Measurements from ENCODE around the gene DPH5.

Gene DPH5

GRCh38 chr1:101008229-101008834 lies 17.3 kb downstream of the DPH5 start:
- H3K4me3 ChIP-seq (ENCODE audit: low read depth in 1 of 2, low read length in 2 of 2), result no peak overlapping the region
- H3K9me3 ChIP-seq (ENCODE audit: control insufficient read depth in 1 of 2, low read length in 2 of 2), result no peaks in the 10 kb centered on the region
- H3K36me3 ChIP-seq (ENCODE audit: control insufficient read depth in 1 of 2, insufficient read depth in 2 of 2, low read length in 2 of 2), result peaks cover 0 to 3% of the 10 kb centered on the region in 2 donors
- H3K4me1 ChIP-seq (ENCODE audit: control insufficient read depth in 1 of 2, insufficient read depth in 2 of 2, low read length in 2 of 2), result peaks cover 0 to 8% of the 10 kb centered on the region in 2 donors
- H3K9ac ChIP-seq (ENCODE audit: low read depth in 1 of 2, low read length in 2 of 2), result no peak overlapping the region
- H3K27ac ChIP-seq (ENCODE audit: low read depth, low read length), result no peak overlapping the region
- no peaks in the 10 kb centered on the region for H3K27me3 ChIP-seq (ENCODE audit: control insufficient read depth in 1 of 2, insufficient read depth in 2 of 2, low read length in 2 of 2)

- H3K27me3 ChIP-seq (ENCODE audit: control insufficient read depth in 1 of 2, insufficient read depth in 2 of 2, low read length in 2 of 2), result no peaks in the 10 kb centered on the region
- H3K4me1 ChIP-seq (ENCODE audit: control insufficient read depth in 1 of 2, insufficient read depth in 2 of 2, low read length in 2 of 2), result peaks cover 0 to 8% of the 10 kb centered on the region in 2 donors
- no peak overlapping the region for H3K4me3 ChIP-seq (ENCODE audit: low read depth in 1 of 2, low read length in 2 of 2)
- no peak overlapping the region for H3K27ac ChIP-seq (ENCODE audit: low read depth, low read length)
- H3K36me3 ChIP-seq (ENCODE audit: control insufficient read depth in 1 of 2, insufficient read depth in 2 of 2, low read length in 2 of 2), result peaks cover 0 to 3% of the 10 kb centered on the region in 2 donors
- no peak overlapping the region for H3K9ac ChIP-seq (ENCODE audit: low read depth in 1 of 2, low read length in 2 of 2)
- H3K9me3 ChIP-seq (ENCODE audit: control insufficient read depth in 1 of 2, low read length in 2 of 2), result no peaks in the 10 kb centered on the region
These were observed 19.0 kb downstream of the DPH5 start for GRCh38 chr1:101006553-101006952.

- Histone ChIP-seq H3K4me3 (ENCODE audit: low read depth in 1 of 2, low read length in 2 of 2) (no peak overlapping the region), H3K36me3 (ENCODE audit: control insufficient read depth in 1 of 2, insufficient read depth in 2 of 2, low read length in 2 of 2) (peaks cover 0 to 8% of the 10 kb centered on the region in 2 donors), H3K27ac (ENCODE audit: low read depth, low read length) (no peak overlapping the region), H3K9ac (ENCODE audit: low read depth in 1 of 2, low read length in 2 of 2) (no peak overlapping the region), H3K4me1 (ENCODE audit: control insufficient read depth in 1 of 2, insufficient read depth in 2 of 2, low read length in 2 of 2) (peaks cover 0 to 8% of the 10 kb centered on the region in 2 donors), H3K27me3 (ENCODE audit: control insufficient read depth in 1 of 2, insufficient read depth in 2 of 2, low read length in 2 of 2) (no peaks in the 10 kb centered on the region), H3K9me3 (ENCODE audit: control insufficient read depth in 1 of 2, low read length in 2 of 2) (no peaks in the 10 kb centered on the region)
These were observed 19.7 kb downstream of the DPH5 start for GRCh38 chr1:101005871-101006270.

- Histone ChIP-seq H3K36me3 (ENCODE audit: control insufficient read depth in 1 of 2, insufficient read depth in 2 of 2, low read length in 2 of 2) (peaks cover 0 to 12% of the 10 kb centered on the region in 2 donors), H3K9me3 (ENCODE audit: control insufficient read depth in 1 of 2, low read length in 2 of 2) (no peaks in the 10 kb centered on the region), H3K4me3 (ENCODE audit: low read depth in 1 of 2, low read length in 2 of 2) (no peak overlapping the region), H3K9ac (ENCODE audit: low read depth in 1 of 2, low read length in 2 of 2) (no peak overlapping the region), H3K27ac (ENCODE audit: low read depth, low read length) (no peak overlapping the region), H3K27me3 (ENCODE audit: control insufficient read depth in 1 of 2, insufficient read depth in 2 of 2, low read length in 2 of 2) (no peaks in the 10 kb centered on the region), H3K4me1 (ENCODE audit: control insufficient read depth in 1 of 2, insufficient read depth in 2 of 2, low read length in 2 of 2) (peaks cover 0 to 8% of the 10 kb centered on the region in 2 donors)
These were observed 20.4 kb downstream of the DPH5 start for GRCh38 chr1:101005183-101005582.

- no peak overlapping the region for H3K9ac ChIP-seq (ENCODE audit: low read depth in 1 of 2, low read length in 2 of 2)
- H3K27ac ChIP-seq (ENCODE audit: low read depth, low read length), result no peak overlapping the region
- H3K36me3 ChIP-seq (ENCODE audit: control insufficient read depth in 1 of 2, insufficient read depth in 2 of 2, low read length in 2 of 2), result peaks cover 0 to 10% of the 10 kb centered on the region in 2 donors
- peaks cover 0 to 8% of the 10 kb centered on the region in 2 donors for H3K4me1 ChIP-seq (ENCODE audit: control insufficient read depth in 1 of 2, insufficient read depth in 2 of 2, low read length in 2 of 2)
- H3K9me3 ChIP-seq (ENCODE audit: control insufficient read depth in 1 of 2, low read length in 2 of 2), result no peaks in the 10 kb centered on the region
- no peaks in the 10 kb centered on the region for H3K27me3 ChIP-seq (ENCODE audit: control insufficient read depth in 1 of 2, insufficient read depth in 2 of 2, low read length in 2 of 2)
- no peak overlapping the region for H3K4me3 ChIP-seq (ENCODE audit: low read depth in 1 of 2, low read length in 2 of 2)
These were observed 20.9 kb downstream of the DPH5 start for GRCh38 chr1:101004670-101005069.

- peaks cover 0 to 8% of the 10 kb centered on the region in 2 donors for H3K4me1 ChIP-seq (ENCODE audit: control insufficient read depth in 1 of 2, insufficient read depth in 2 of 2, low read length in 2 of 2)
- H3K27me3 ChIP-seq (ENCODE audit: control insufficient read depth in 1 of 2, insufficient read depth in 2 of 2, low read length in 2 of 2), result no peaks in the 10 kb centered on the region
- H3K9ac ChIP-seq (ENCODE audit: low read depth in 1 of 2, low read length in 2 of 2), result no peak overlapping the region
- H3K4me3 ChIP-seq (ENCODE audit: low read depth in 1 of 2, low read length in 2 of 2), result no peak overlapping the region
- no peak overlapping the region for H3K27ac ChIP-seq (ENCODE audit: low read depth, low read length)
- H3K9me3 ChIP-seq (ENCODE audit: control insufficient read depth in 1 of 2, low read length in 2 of 2), result no peaks in the 10 kb centered on the region
- peaks cover 0 to 9% of the 10 kb centered on the region in 2 donors for H3K36me3 ChIP-seq (ENCODE audit: control insufficient read depth in 1 of 2, insufficient read depth in 2 of 2, low read length in 2 of 2)
These were observed 21.5 kb downstream of the DPH5 start for GRCh38 chr1:101004061-101004460.

GRCh38 chr1:101003012-101003650 lies 22.5 kb downstream of the DPH5 start:
- Histone ChIP-seq H3K4me3 (ENCODE audit: low read depth in 1 of 2, low read length in 2 of 2) (no peak overlapping the region), H3K36me3 (ENCODE audit: control insufficient read depth in 1 of 2, insufficient read depth in 2 of 2, low read length in 2 of 2) (peaks cover 0 to 9% of the 10 kb centered on the region in 2 donors), H3K27ac (ENCODE audit: low read depth, low read length) (no peak overlapping the region), H3K9ac (ENCODE audit: low read depth in 1 of 2, low read length in 2 of 2) (no peak overlapping the region), H3K9me3 (ENCODE audit: control insufficient read depth in 1 of 2, low read length in 2 of 2) (no peaks in the 10 kb centered on the region), H3K4me1 (ENCODE audit: control insufficient read depth in 1 of 2, insufficient read depth in 2 of 2, low read length in 2 of 2) (peaks cover 0 to 8% of the 10 kb centered on the region in 2 donors), H3K27me3 (ENCODE audit: control insufficient read depth in 1 of 2, insufficient read depth in 2 of 2, low read length in 2 of 2) (no peaks in the 10 kb centered on the region)

- no peaks in the 10 kb centered on the region for H3K9me3 ChIP-seq (ENCODE audit: control insufficient read depth in 1 of 2, low read length in 2 of 2)
- peaks cover 0 to 8% of the 10 kb centered on the region in 2 donors for H3K4me1 ChIP-seq (ENCODE audit: control insufficient read depth in 1 of 2, insufficient read depth in 2 of 2, low read length in 2 of 2)
- no peak overlapping the region for H3K4me3 ChIP-seq (ENCODE audit: low read depth in 1 of 2, low read length in 2 of 2)
- no peak overlapping the region for H3K9ac ChIP-seq (ENCODE audit: low read depth in 1 of 2, low read length in 2 of 2)
- H3K27ac ChIP-seq (ENCODE audit: low read depth, low read length), result no peak overlapping the region
- peaks cover 0 to 9% of the 10 kb centered on the region in 2 donors for H3K36me3 ChIP-seq (ENCODE audit: control insufficient read depth in 1 of 2, insufficient read depth in 2 of 2, low read length in 2 of 2)
- H3K27me3 ChIP-seq (ENCODE audit: control insufficient read depth in 1 of 2, insufficient read depth in 2 of 2, low read length in 2 of 2), result no peaks in the 10 kb centered on the region
These were observed 23.0 kb downstream of the DPH5 start for GRCh38 chr1:101002551-101002950.

GRCh38 chr1:101000131-101000873 lies 25.3 kb downstream of the DPH5 start:
- Histone ChIP-seq H3K4me1 (ENCODE audit: control insufficient read depth in 1 of 2, insufficient read depth in 2 of 2, low read length in 2 of 2) (peaks cover 0 to 8% of the 10 kb centered on the region in 2 donors), H3K9ac (ENCODE audit: low read depth in 1 of 2, low read length in 2 of 2) (no peak overlapping the region), H3K4me3 (ENCODE audit: low read depth in 1 of 2, low read length in 2 of 2) (no peak overlapping the region), H3K27me3 (ENCODE audit: control insufficient read depth in 1 of 2, insufficient read depth in 2 of 2, low read length in 2 of 2) (no peaks in the 10 kb centered on the region), H3K27ac (ENCODE audit: low read depth, low read length) (no peak overlapping the region), H3K36me3 (ENCODE audit: control insufficient read depth in 1 of 2, insufficient read depth in 2 of 2, low read length in 2 of 2) (peaks cover 0 to 9% of the 10 kb centered on the region in 2 donors), H3K9me3 (ENCODE audit: control insufficient read depth in 1 of 2, low read length in 2 of 2) (no peaks in the 10 kb centered on the region)

GRCh38 chr1:100998426-100998825 lies 27.2 kb downstream of the DPH5 start:
- Histone ChIP-seq H3K9ac (ENCODE audit: low read depth in 1 of 2, low read length in 2 of 2) (no peak overlapping the region), H3K27ac (ENCODE audit: low read depth, low read length) (no peak overlapping the region), H3K27me3 (ENCODE audit: control insufficient read depth in 1 of 2, insufficient read depth in 2 of 2, low read length in 2 of 2) (no peaks in the 10 kb centered on the region), H3K4me3 (ENCODE audit: low read depth in 1 of 2, low read length in 2 of 2) (no peak overlapping the region), H3K9me3 (ENCODE audit: control insufficient read depth in 1 of 2, low read length in 2 of 2) (no peaks in the 10 kb centered on the region), H3K36me3 (ENCODE audit: control insufficient read depth in 1 of 2, insufficient read depth in 2 of 2, low read length in 2 of 2) (peaks cover 0 to 9% of the 10 kb centered on the region in 2 donors), H3K4me1 (ENCODE audit: control insufficient read depth in 1 of 2, insufficient read depth in 2 of 2, low read length in 2 of 2) (no peaks in the 10 kb centered on the region)

Measured in duodenal mucosa (tissue), 2 donors.